ENCODE measurements around the gene IQCM. TPM values are rescaled to one million over a fixed set of nuclear protein-coding genes. Genes with fewer than 3 reads are reported as not detected.

The IQCM gene
- not detected in 5 replicates for total RNA-seq (2022; extraction: Qiagen RNA extraction; ENCODE audit: low read depth)

GRCh38 chr4:149815743-149816142 is at the start of gene IQCM:
IQCM (minus strand) TSS chr4:149815843; CDS start chr4:149742691, 73,152 bp downstream.

